Heart left ventricle (tissue), 16 donors: ENCODE results near the gene RNLS. TPM values are rescaled to one million over a fixed set of nuclear protein-coding genes. Genes with fewer than 3 reads are reported as not detected.
A peak's percentile ranks its signal among the peaks of the same experiment; 100 is the strongest.

Source experiments
- ATAC-seq, 4 donors: fragments of 200-7000 bp; cut with Tn5 transposase; one replicate each; pipeline ENCODE4 v1.9.1; 2020 to 2022; ENCODE audit warnings: moderate library complexity in 4 of 4, mild to moderate bottlenecking in 3 of 4, moderate number of reproducible peaks in 1 of 4
- DNase-seq, 5 donors: peaks; one replicate each; pipeline ENCODE4 v3.0.0-alpha.2; 2020
- H3K27ac ChIP-seq, 12 donors: fragments of 200-600 bp; sonication (generic) in 4 of 12; one replicate each; pipeline versions ENCODE4 v1.5.0 to v1.8.0; 2016 to 2022; ENCODE audit warnings: mild to moderate bottlenecking in 2 of 12
- H3K27me3 ChIP-seq, 9 donors: fragments of 200-600 bp; sonication (generic) in 2 of 9; one replicate each; pipeline versions ENCODE4 v1.5.1 to v1.8.0; 2016 to 2022; ENCODE audit warnings: mild to moderate bottlenecking in 3 of 9
- H3K36me3 ChIP-seq, 9 donors: fragments of 200-600 bp; sonication (generic) in 2 of 9; one replicate each; pipeline versions ENCODE4 v1.5.0 to v1.8.0; 2018 to 2022; ENCODE audit warnings: mild to moderate bottlenecking in 2 of 9
- H3K4me1 ChIP-seq, 12 donors: fragments of 200-600 bp; sonication (generic) in 4 of 12; one replicate each; pipeline versions ENCODE4 v1.5.0 to v1.8.0; 2016 to 2022; ENCODE audit warnings: mild to moderate bottlenecking in 3 of 12
- H3K4me3 ChIP-seq, 12 donors: fragments of 200-600 bp; sonication (generic) in 4 of 12; one replicate each; pipeline versions ENCODE4 v1.5.0 to v1.8.0; 2017 to 2022; ENCODE audit warnings: mild to moderate bottlenecking in 9 of 12, moderate library complexity in 4 of 12
- H3K9me3 ChIP-seq, 12 donors: fragments of 200-600 bp; sonication (generic) in 4 of 12; one replicate each; pipeline versions ENCODE4 v1.5.0 to v1.8.0; 2016 to 2022; ENCODE audit warnings: mild to moderate bottlenecking in 1 of 12
- CTCF ChIP-seq, 12 donors: fragments of 200-600 bp; sonication (generic) in 4 of 12; IDR thresholded peaks; one replicate each; pipeline versions ENCODE4 v1.5.0 to v1.8.0; 2018 to 2022; ENCODE audit warnings: antibody characterized with exemption in 12 of 12, mild to moderate bottlenecking in 5 of 12
- POLR2A ChIP-seq, 2 donors: fragments of 450-650 bp; IDR thresholded peaks; one replicate each; pipeline ENCODE4 v1.6.1; 2017; ENCODE audit warnings: antibody characterized with exemption in 2 of 2, mild to moderate bottlenecking in 2 of 2, moderate library complexity in 2 of 2
- WGBS, 4 donors: extraction: QIAGEN DNeasy Blood & Tissue Kit in 2 of 4; methylation state at CpG; one replicate each; pipeline versions ENCODE4 v1.1.5 to v1.1.7; 2013 to 2018; 5-methylcytosine and 5-hydroxymethylcytosine counted together
- intact Hi-C, 10 donors: fragments of 100-400 bp; cut with DNase I; formaldehyde crosslinking; loops; one replicate each; pipeline versions ENCODE4 v1.11.1 to v1.14.2; 2022
- polyA plus RNA-seq, 2 donors: library from polyadenylated mRNA; stranded (reverse); fragments of 200-250 nt; gene quantifications; one replicate each; pipeline ENCODE4 v1.2.3, GENCODE V29; 2013
- total RNA-seq, 9 donors: library from RNA; depleted of rRNA in 2 of 9; stranded (reverse); fragments of >200 nt in 2 of 9; fragmentation: NEBNext Ultra II Directional in 3 of 9; extraction: Animal tissue kit (Norgen Biotek cat#: 25700) in 3 of 9; gene quantifications; one replicate each; pipeline versions ENCODE4 v1.1.0 to v1.2.4, GENCODE V29; 2016 to 2023
- donor health status: ischemic (EF 13 %, LVEDD 7.1; RV severe dilation, severe dysfunction).
- donor health status: healthy with polysubstance abuse.
- donor health status: DM: no; HTN: yes; CAD: no.
- donor health status: DM: no; HTN: no; CAD: no.
- donor health status: ischemic (EF 25% LVEDD 6.9; RV normal size, moderate dysfunction).
- donor health status: ischemic (EF 25% LVEDD 5.7; RV mildly dilated, moderate dysfunction).
- donor health status: healthy.
- donor health status: DM: yes; HTN: yes; CAD: no.
- donor health status: ischemic (EF 35%, LVEDD 5.7; RV mildly dilated, moderate dysfunction).
- donor health status: nonischemic (EF 11% LVEDD 7.7; RV severe dilation, severe dysfunction).
- donor health status: DM: yes; HTN: yes; CAD: no.
- donor health status: PGD.
- donor health status: ischemic (EF 29% LVEDD 5.4; RV normal size, mild dysfunction).
- donor health status: nonischemic (EF 23%, LVEDD 6.1; RV moderate dilation, normal function).

RNLS gene
- total and polyA plus RNA-seq, 11 donors, result 6.6 to 30.7 (median 15.1) TPM

GRCh38 chr10:88463811-88464210 lies 119.3 kb downstream of the RNLS start:
- no peak for ATAC-seq
- WGBS, 4 donors, result 87 to 95% (median 93%) methylated on average over 1 of the region's 1 CpG
- no peak for DNase-seq
- H3K4me1 ChIP-seq, result peaks cover 0 to 14% (median 0%) of the 10 kb centered on the region in 12 donors
- H3K4me3 ChIP-seq, result no peak overlapping the region
- TF ChIP-seq CTCF (IDR thresholded peaks at IDR 0.05), result no peak
- no peak for TF ChIP-seq POLR2A (IDR thresholded peaks at IDR 0.05)
- H3K27me3 ChIP-seq, result no peaks in the 10 kb centered on the region
- intact Hi-C loops, result no loop called here
- no peaks in the 10 kb centered on the region for H3K36me3 ChIP-seq
- no peaks in the 10 kb centered on the region for H3K9me3 ChIP-seq
- no peak overlapping the region for H3K27ac ChIP-seq

DNA sequence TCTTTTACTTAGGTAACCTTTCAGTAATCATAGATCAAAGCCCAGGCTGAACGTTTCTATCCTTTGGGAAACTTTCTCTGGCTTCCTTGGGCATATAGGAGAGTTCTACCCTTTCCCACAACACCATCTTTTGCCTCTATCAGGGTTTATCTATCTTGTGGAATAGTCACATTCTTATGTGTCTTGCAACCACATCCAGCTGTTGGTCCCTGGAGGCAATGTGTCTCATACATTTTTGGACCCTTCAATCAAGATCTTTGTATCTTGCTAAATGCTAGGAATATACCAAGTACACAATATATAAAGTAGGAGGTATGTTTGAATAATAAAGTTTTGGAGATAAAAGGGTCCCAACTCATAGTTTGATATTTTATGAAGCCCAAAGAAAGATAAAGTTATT lies 121.7 kb downstream of the RNLS start:
- no peaks in the 10 kb centered on the region for H3K9me3 ChIP-seq
- intact Hi-C loops, result no loop called here

DNA sequence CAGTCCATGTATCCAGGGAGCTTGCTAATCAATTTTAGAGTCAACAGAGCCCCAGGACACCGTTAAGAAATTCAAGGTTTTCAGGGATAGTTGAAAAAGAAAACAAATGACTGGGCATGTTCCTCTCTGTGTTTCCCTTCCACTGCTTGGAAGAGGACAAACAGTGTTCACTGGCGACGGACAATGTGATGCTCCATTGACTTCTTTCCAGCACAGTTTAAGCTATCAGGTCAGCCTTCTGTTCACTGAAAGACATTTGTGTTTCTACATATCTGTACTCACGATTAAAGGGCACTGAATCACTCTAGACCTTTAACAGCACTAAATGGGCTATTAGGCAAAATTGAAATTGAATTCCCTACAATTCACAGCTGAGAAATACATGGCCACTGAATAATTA lies 123.6 kb downstream of the RNLS start:
- H3K27ac ChIP-seq, result no peak overlapping the region
- H3K27me3 ChIP-seq, result no peaks in the 10 kb centered on the region
- DNase-seq (no peak), ATAC-seq (peak in 1 of 4 donors; percentile 50)
- intact Hi-C loops, result no loop called here
- H3K4me3 ChIP-seq, result no peak overlapping the region
- peaks cover 0 to 9% (median 0%) of the 10 kb centered on the region in 12 donors for H3K4me1 ChIP-seq
- H3K9me3 ChIP-seq, result no peaks in the 10 kb centered on the region
- no peaks in the 10 kb centered on the region for H3K36me3 ChIP-seq
- TF ChIP-seq POLR2A (IDR thresholded peaks at IDR 0.05), result no peak
- TF ChIP-seq CTCF (IDR thresholded peaks at IDR 0.05), result no peak
- WGBS, 4 donors, result 47 to 68% (median 59%) methylated on average over 4 of the region's 4 CpGs

More for the DNA sequence above, 121.7 kb downstream of the RNLS start:
- no peak overlapping the region for H3K4me3 ChIP-seq
- H3K4me1 ChIP-seq, result peaks cover 0 to 9% (median 0%) of the 10 kb centered on the region in 12 donors
- H3K27ac ChIP-seq, result no peak overlapping the region
- TF ChIP-seq CTCF (IDR thresholded peaks at IDR 0.05) (no peak), POLR2A (IDR thresholded peaks at IDR 0.05) (no peak)
- no peaks in the 10 kb centered on the region for H3K36me3 ChIP-seq
- 52 to 58% (median 57%) methylated on average over 1 of the region's 1 CpG for WGBS, 4 donors
- DNase-seq (no peak), ATAC-seq (no peak)
- no peaks in the 10 kb centered on the region for H3K27me3 ChIP-seq

DNA sequence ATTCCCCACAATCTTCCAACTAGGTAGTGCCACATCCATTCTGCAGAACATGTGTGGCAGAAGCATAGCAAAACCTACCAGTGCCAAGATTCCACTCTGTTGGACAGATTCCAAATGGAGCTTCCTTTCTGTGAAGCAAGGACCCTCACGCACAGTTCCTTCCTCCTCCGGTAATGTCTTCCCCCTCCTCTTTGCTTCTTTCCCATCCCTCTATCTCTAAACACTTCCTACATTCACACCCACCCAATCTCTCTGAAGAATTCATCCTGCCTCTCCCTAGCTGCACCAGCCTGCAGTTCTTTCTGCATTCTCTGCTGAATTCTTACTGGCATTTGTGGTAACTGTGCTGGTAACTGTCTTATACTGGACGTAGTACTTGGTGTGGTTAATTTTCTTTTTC lies 124.9 kb downstream of the RNLS start:
- H3K9me3 ChIP-seq, result no peaks in the 10 kb centered on the region
- WGBS, 4 donors, result 58 to 70% (median 60%) methylated on average over 3 of the region's 3 CpGs
- no peak for ATAC-seq
- H3K4me1 ChIP-seq, result peaks cover 0 to 9% (median 0%) of the 10 kb centered on the region in 12 donors
- DNase-seq, result no peak
- intact Hi-C loops, result no loop called here
- TF ChIP-seq POLR2A (IDR thresholded peaks at IDR 0.05) (no peak), CTCF (IDR thresholded peaks at IDR 0.05) (no peak)
- H3K27me3 ChIP-seq, result no peaks in the 10 kb centered on the region
- no peaks in the 10 kb centered on the region for H3K36me3 ChIP-seq
- no peak overlapping the region for H3K4me3 ChIP-seq
- no peak overlapping the region for H3K27ac ChIP-seq
